ENCODE measurements around the gene NFIA. TPM values are rescaled to one million over a fixed set of nuclear protein-coding genes. Genes with fewer than 3 reads are reported as not detected.
A peak's percentile ranks its signal among the peaks of the same experiment; 100 is the strongest.

The NFIA gene
- total RNA-seq, 1 experiment from 2014 or later = 12.7 TPM

DNA sequence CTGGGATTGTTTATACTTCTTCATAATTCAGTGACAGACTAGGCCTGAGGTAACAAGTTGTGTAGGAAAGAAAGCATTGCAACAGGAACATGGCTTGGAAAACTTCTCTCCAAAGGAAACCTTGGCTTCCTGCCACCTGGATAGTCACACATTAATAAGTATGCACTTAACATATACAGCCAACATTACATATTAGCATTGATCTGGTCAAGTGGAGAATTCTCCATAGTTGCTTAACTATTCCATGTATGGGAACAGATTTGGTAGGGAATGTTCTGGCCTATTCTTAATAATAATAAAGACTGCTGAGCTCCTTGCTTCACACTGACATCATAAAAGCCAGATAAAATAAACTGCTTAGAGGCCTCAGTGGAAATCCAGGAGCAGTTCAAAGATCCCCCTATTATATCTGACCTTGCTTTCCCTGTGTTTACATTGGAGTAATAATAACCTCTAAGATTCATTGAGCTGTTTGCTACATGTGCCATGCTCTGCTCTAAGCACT is 27.2 kb upstream of the NFIA start:
- no peaks in the 10 kb centered on the region for H3K9me3 ChIP-seq (ENCODE audit: low read length)
- ChIA-PET CTCF (no interaction called here), POLR2A (ENCODE audit: unreplicated experiment) (interaction anchor here (0.5 to 0.6 kb wide), 2 partner anchors 22 to 23 kb away, joined by 3 to 30 read pairs; no protein-coding TSS in a partner anchor)
- no peak overlapping the region for H3K4me3 ChIP-seq (ENCODE audit: low read length)
- H3K27ac ChIP-seq (ENCODE audit: low read length) = no peak overlapping the region
- H3K4me2 ChIP-seq (ENCODE audit: low read length) = no peak overlapping the region
- ATAC-seq = no peak
- peak; percentile 26 for DNase-seq
- intact Hi-C loops (cut with micrococcal nuclease) = loop anchor here (5.0 to 10.0 kb wide), 3 partner anchors 77 to 800 kb away; no protein-coding TSS in a partner anchor
- H3K27me3 ChIP-seq (ENCODE audit: low read length) = no peaks in the 10 kb centered on the region
- H3K4me1 ChIP-seq (ENCODE audit: insufficient read depth, low read length) = peaks cover 13% of the 10 kb centered on the region
- no peaks in the 10 kb centered on the region for H3K9me2 ChIP-seq (replicated peaks; ENCODE audit: low read length)
- no peaks in the 10 kb centered on the region for H4K20me1 ChIP-seq (ENCODE audit: low read length)
- H3K79me2 ChIP-seq (ENCODE audit: low read length) = no peaks in the 10 kb centered on the region
- H2AFZ ChIP-seq (ENCODE audit: low read length) = no peak overlapping the region
- H3K9ac ChIP-seq (ENCODE audit: low read length) = no peak overlapping the region
- no peaks in the 10 kb centered on the region for H3F3A ChIP-seq (ENCODE audit: low read length, unreplicated experiment)
- TF ChIP-seq EZH2phosphoT487 (IDR thresholded peaks at IDR 0.05; ENCODE audit: borderline replicate concordance, low read length) (no peak), EZH2 (IDR thresholded peaks at IDR 0.05; ENCODE audit: low read length, unreplicated experiment) (no peak)
- TF ChIP-seq, protein P1, sequence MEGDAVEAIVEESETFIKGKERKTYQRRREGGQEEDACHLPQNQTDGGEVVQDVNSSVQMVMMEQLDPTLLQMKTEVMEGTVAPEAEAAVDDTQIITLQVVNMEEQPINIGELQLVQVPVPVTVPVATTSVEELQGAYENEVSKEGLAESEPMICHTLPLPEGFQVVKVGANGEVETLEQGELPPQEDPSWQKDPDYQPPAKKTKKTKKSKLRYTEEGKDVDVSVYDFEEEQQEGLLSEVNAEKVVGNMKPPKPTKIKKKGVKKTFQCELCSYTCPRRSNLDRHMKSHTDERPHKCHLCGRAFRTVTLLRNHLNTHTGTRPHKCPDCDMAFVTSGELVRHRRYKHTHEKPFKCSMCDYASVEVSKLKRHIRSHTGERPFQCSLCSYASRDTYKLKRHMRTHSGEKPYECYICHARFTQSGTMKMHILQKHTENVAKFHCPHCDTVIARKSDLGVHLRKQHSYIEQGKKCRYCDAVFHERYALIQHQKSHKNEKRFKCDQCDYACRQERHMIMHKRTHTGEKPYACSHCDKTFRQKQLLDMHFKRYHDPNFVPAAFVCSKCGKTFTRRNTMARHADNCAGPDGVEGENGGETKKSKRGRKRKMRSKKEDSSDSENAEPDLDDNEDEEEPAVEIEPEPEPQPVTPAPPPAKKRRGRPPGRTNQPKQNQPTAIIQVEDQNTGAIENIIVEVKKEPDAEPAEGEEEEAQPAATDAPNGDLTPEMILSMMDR (conservative IDR thresholded peaks at IDR 0.05; ENCODE audit: low read depth, low read length) = no peak
- BruUV-seq (replicated peaks) = no TSS peak
- no peaks in the 10 kb centered on the region for H3K36me3 ChIP-seq (ENCODE audit: low read depth, low read length)

DNA sequence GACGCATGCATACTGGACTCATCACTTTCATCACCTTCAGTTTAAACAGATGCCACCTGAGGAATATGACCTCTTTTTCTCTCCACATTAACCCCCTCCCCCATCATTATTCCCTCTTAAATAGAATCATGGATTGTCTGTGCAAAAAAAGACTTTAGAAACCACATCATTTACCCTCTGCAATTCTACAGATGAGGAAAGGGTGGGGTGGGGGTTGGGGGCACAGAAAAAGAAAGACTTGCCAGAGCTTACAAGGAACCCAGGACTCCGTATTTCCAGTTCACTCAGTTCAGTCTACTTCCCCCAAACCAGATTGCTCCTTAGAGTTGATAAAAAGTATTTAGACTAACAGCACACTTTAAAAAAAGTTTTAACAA is 26.2 kb upstream of the NFIA start:
- POLR2A ChIA-PET (ENCODE audit: unreplicated experiment) = no interaction called here
- CTCF ChIA-PET = no interaction called here
- BruUV-seq (replicated peaks) = no TSS peak
- peak overlapping the region; percentile 93 for H3K4me3 ChIP-seq (ENCODE audit: low read length)
- peak overlapping the region; percentile 85; the same call in 1 of the 2 replicates for H3K9ac ChIP-seq (ENCODE audit: low read length)
- TF ChIP-seq, protein P1 (conservative IDR thresholded peaks at IDR 0.05; ENCODE audit: low read depth, low read length) = no peak
- TF ChIP-seq EZH2phosphoT487 (IDR thresholded peaks at IDR 0.05; ENCODE audit: borderline replicate concordance, low read length) (no peak), EZH2 (IDR thresholded peaks at IDR 0.05; ENCODE audit: low read length, unreplicated experiment) (no peak)
- ATAC-seq = no peak
- H2AFZ ChIP-seq (ENCODE audit: low read length) = peak overlapping the region; percentile 100
- intact Hi-C loops (cut with micrococcal nuclease) = loop anchor here (5.0 to 10.0 kb wide), 3 partner anchors 76 to 799 kb away; no protein-coding TSS in a partner anchor
- no peaks in the 10 kb centered on the region for H4K20me1 ChIP-seq (ENCODE audit: low read length)
- peak overlapping the region; percentile 89 for H3K4me2 ChIP-seq (ENCODE audit: low read length)
- H3K27me3 ChIP-seq (ENCODE audit: low read length) = no peaks in the 10 kb centered on the region
- no peaks in the 10 kb centered on the region for H3K79me2 ChIP-seq (ENCODE audit: low read length)
- peaks cover 13% of the 10 kb centered on the region for H3K4me1 ChIP-seq (ENCODE audit: insufficient read depth, low read length)
- H3F3A ChIP-seq (ENCODE audit: low read length, unreplicated experiment) = no peaks in the 10 kb centered on the region
- no peak overlapping the region for H3K27ac ChIP-seq (ENCODE audit: low read length)
- no peaks in the 10 kb centered on the region for H3K9me2 ChIP-seq (replicated peaks; ENCODE audit: low read length)
- no peaks in the 10 kb centered on the region for H3K36me3 ChIP-seq (ENCODE audit: low read depth, low read length)
- DNase-seq = no peak
- H3K9me3 ChIP-seq (ENCODE audit: low read length) = no peaks in the 10 kb centered on the region

Data from PC-3 (cell line).